Cardiac ventricle fibroblast (primary cell): Measurements from ENCODE around the gene PIM3. TPM values are rescaled to one million over a fixed set of nuclear protein-coding genes. Genes with fewer than 3 reads are reported as not detected.

Source experiments
- total RNA-seq: library from RNA; depleted of rRNA; stranded (reverse); fragments of >200 nt; gene quantifications from 2 replicates; pipeline ENCODE4 v1.2.3, GENCODE V29; 2015

The PIM3 gene
- total RNA-seq, result 24.8 and 26.5 TPM in 2 replicates

DNA sequence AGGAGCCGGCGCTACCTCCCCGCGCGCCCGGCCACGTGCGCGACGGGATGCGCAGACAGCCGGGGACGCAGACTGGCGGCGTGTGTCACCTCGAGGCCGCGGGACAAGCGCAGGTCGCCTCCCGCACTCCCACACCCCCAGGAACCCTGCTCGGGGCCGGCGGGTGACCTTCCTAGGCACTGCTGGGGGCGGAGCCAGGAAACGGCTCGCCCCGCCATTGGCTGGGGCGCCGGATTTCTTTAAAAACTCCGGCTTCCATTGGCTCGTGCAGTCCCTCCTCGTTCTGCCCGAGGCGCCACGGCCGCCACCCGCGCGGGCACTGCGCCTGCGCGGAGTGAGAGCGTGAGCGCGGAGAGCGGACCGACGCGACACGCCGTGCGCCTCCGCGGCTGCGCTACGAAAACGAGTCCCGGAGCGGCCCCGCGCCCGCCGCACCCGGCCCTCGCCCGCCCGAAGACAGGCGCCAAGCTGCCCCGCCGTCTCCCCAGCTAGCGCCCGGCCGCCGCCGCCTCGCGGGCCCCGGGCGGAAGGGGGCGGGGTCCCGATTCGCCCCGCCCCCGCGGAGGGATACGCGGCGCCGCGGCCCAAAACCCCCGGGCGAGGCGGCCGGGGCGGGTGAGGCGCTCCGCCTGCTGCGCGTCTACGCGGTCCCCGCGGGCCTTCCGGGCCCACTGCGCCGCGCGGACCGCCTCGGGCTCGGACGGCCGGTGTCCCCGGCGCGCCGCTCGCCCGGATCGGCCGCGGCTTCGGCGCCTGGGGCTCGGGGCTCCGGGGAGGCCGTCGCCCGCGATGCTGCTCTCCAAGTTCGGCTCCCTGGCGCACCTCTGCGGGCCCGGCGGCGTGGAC is at the start of gene PIM3:
Gene PIM3, plus strand, starts transcription at position 614 of the 846 bp plus-strand sequence. Its CDS starts 176 bp downstream, at position 790.

DNA sequence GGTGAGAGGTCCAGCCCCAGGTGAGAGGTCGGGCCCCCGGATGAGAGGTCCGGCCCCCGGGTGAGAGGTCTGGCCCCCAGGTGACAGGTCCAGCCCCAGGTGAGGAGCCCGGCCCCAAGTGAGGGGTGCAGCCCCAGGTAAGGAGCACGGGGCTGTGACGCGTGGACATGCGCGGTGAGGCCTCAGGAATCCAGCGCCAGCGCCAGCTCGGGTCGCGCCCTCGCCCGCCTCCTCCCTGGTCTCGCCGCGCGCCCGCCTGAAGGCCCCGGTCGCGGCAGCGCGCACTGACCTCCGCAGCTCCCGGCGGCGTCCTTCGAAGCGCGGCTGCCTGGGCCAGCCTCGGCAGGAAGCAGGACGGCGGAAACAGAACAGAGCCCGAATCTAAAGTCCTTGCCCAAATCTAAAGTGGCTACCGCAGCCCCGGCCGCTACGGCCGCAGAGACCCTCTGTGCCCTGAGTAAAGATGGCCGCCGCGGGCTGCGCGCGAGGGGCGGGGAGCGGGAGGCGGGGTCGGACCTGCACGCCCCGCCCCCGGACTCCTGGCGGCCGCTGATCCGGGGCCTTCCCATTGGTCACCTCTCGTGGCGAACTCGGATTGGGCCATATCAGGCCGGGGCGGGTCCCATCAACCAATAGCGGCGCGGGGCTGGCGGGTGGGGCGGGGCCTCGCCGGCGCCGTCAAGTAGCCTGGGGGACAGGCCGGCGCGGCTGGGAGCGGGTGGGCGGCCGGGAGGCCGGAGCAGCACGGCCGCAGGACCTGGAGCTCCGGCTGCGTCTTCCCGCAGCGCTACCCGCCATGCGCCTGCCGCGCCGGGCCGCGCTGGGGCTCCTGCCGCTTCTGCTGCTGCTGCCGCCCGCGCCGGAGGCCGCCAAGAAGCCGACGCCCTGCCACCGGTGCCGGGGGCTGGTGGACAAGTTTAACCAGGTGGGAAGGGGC is 42.3 kb upstream of the PIM3 start, which contains the start of the genes ALG12 and CRELD2:
Gene ALG12, minus strand, starts transcription at position 465 of the 937 bp plus-strand sequence. CDS start 4,673 bp downstream, outside the sequence.
Gene CRELD2, plus strand, starts transcription at position 661 of the 937 bp plus-strand sequence. Its CDS starts 136 bp downstream, at position 797.

DNA sequence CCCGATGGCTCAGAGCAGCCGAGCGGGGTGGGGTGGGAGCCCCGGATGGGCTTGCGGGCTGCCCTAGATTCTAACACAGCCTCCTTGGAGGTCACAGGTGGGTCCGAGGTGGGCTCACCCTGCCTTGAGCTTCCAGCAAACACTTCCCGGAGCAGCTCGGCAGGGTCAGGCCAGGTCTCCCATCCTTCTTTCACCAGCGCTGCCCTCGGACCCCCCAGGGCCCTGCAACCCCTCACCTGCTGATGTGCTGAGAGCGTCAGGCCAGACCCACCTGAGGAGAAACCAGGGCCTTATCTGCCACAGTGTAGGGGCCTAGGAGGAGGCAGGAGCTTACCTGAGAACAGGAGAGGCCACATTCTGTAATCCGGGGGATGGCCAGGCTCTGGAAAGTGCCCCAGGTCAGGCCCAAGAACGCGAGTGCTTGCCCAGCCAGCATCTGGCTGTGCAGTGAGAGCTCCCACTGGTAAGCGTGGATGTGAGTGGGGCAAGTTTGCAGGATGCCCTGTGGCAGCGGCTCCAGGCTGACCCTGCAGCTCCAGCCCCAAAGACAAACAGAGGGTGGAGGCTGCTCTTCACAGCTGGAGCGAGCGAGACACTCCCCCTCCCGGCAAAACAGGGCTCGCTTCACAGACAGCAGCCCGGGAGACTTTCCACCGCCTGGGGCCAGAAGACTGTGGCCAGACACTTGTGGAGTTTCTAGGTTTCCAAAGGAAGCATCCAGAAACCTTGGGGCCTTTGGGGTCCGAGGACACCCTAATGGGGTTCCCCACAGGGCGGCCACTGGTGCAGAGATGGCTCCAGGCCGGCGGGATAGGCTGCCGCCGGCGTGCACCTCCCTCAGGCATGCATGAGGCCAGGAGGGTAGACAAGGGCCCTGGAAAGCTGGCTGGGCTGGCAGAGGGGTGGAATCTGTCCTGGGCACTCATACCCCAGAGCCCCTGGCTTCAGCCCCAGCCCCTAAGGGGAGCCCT is 51.9 kb downstream of the PIM3 start, which contains the start of gene IL17REL:
Gene IL17REL, minus strand, starts transcription at position 555 of the 971 bp plus-strand sequence. Its CDS starts 119 bp downstream, at position 436.

Other genes with a start within 250 kb of the PIM3 start
- 20.8 and 26.5 TPM in 2 replicates for gene BRD1, start 132.9 kb upstream of the PIM3 start, total RNA-seq
- gene ZBED4, start 106.9 kb upstream of the PIM3 start, total RNA-seq, result 7.1 and 9.0 TPM in 2 replicates
- gene ALG12, start 42.3 kb upstream of the PIM3 start, total RNA-seq, result 14.9 and 20.5 TPM in 2 replicates
- gene CRELD2, start 42.1 kb upstream of the PIM3 start, total RNA-seq, result 55.3 and 57.2 TPM in 2 replicates
- not detected in 2 replicates for gene IL17REL, start 52.0 kb downstream of the PIM3 start, total RNA-seq
- not detected in 2 replicates for gene TTLL8, start 97.5 kb downstream of the PIM3 start, total RNA-seq
- 0.54 and 0.87 TPM in 2 replicates for gene MLC1, start 124.7 kb downstream of the PIM3 start, total RNA-seq
- 0.39 and 0.56 TPM in 2 replicates for gene MOV10L1, start 129.2 kb downstream of the PIM3 start, total RNA-seq
- 2.6 and 2.7 TPM in 2 replicates for gene PANX2, start 210.0 kb downstream of the PIM3 start, total RNA-seq
- gene TRABD, start 225.1 kb downstream of the PIM3 start, total RNA-seq, result 19.4 and 22.1 TPM in 2 replicates
- gene SELENOO, start 240.2 kb downstream of the PIM3 start, total RNA-seq, result 18.1 and 21.4 TPM in 2 replicates